HEK293 (cell line): Measurements from ENCODE around the gene HOXA4.
A peak's percentile ranks its signal among the peaks of the same experiment; 100 is the strongest.

ENCODE experiments used
- GFI1B ChIP-seq: fragments of 450-650 bp; formaldehyde crosslinking; IDR thresholded peaks from 2 replicates; pipeline ENCODE4 v1.5.1; 2016; ENCODE audit warnings: missing biosample characterization, missing genetic modification characterization
- OSR2 ChIP-seq: fragments of 450-650 bp; formaldehyde crosslinking; IDR thresholded peaks from 2 replicates; pipeline ENCODE4 v1.5.1; 2016; ENCODE audit warnings: missing biosample characterization, missing genetic modification characterization
- PRDM1 ChIP-seq: fragments of 450-650 bp; formaldehyde crosslinking; IDR thresholded peaks from 2 replicates; pipeline ENCODE4; 2016; ENCODE audit warnings: missing biosample characterization, missing genetic modification characterization
- REST ChIP-seq: fragments of 450-650 bp; formaldehyde crosslinking; IDR thresholded peaks from 2 replicates; pipeline ENCODE4 v1.5.1; 2016; ENCODE audit warnings: missing biosample characterization, missing genetic modification characterization
- ZBTB11 ChIP-seq: fragments of 450-650 bp; formaldehyde crosslinking; conservative IDR thresholded peaks from 2 replicates; pipeline ENCODE4 v1.5.1; 2016; ENCODE audit warnings: low read depth, missing biosample characterization, missing genetic modification characterization
- ZNF10 ChIP-seq: fragments of 450-650 bp; formaldehyde crosslinking; IDR thresholded peaks from 2 replicates; pipeline ENCODE4 v1.5.1; 2017; ENCODE audit warnings: missing biosample characterization, missing genetic modification characterization
- ZNF112 ChIP-seq: fragments of 450-650 bp; formaldehyde crosslinking; IDR thresholded peaks from 2 replicates; pipeline ENCODE4 v1.5.0; 2017; ENCODE audit warnings: missing biosample characterization, missing genetic modification characterization
- ZNF132 ChIP-seq: fragments of 450-650 bp; formaldehyde crosslinking; IDR thresholded peaks from 2 replicates; pipeline ENCODE4 v1.5.1; 2017; ENCODE audit warnings: missing biosample characterization, missing genetic modification characterization, borderline replicate concordance
- ZNF19 ChIP-seq: fragments of 450-650 bp; formaldehyde crosslinking; IDR thresholded peaks from 2 replicates; pipeline ENCODE4; 2016; ENCODE audit warnings: missing biosample characterization, missing genetic modification characterization, low read depth
- ZNF211 ChIP-seq: fragments of 450-650 bp; formaldehyde crosslinking; IDR thresholded peaks from 2 replicates; pipeline ENCODE4 v1.5.1; 2016; ENCODE audit warnings: low read depth, missing biosample characterization, missing genetic modification characterization
- ZNF221 ChIP-seq: fragments of 450-650 bp; formaldehyde crosslinking; IDR thresholded peaks from 2 replicates; pipeline ENCODE4 v1.5.1; 2017; ENCODE audit warnings: missing biosample characterization, missing genetic modification characterization, borderline replicate concordance
- ZNF239 ChIP-seq: fragments of 450-650 bp; formaldehyde crosslinking; IDR thresholded peaks from 2 replicates; pipeline ENCODE4 v1.5.1; 2016; ENCODE audit warnings: missing biosample characterization, missing genetic modification characterization
- ZNF248 ChIP-seq: fragments of 450-650 bp; formaldehyde crosslinking; IDR thresholded peaks from 2 replicates; pipeline ENCODE4 v1.5.1; 2017; ENCODE audit warnings: missing biosample characterization, missing genetic modification characterization
- ZNF266 ChIP-seq: fragments of 450-650 bp; formaldehyde crosslinking; IDR thresholded peaks from 2 replicates; pipeline ENCODE4 v1.5.1; 2016; ENCODE audit warnings: missing biosample characterization, missing genetic modification characterization, low read depth
- ZNF354C ChIP-seq: fragments of 450-650 bp; formaldehyde crosslinking; IDR thresholded peaks from 2 replicates; pipeline ENCODE4 v1.5.1; 2016; ENCODE audit warnings: missing biosample characterization, missing genetic modification characterization, low read depth, borderline replicate concordance
- ZNF362 ChIP-seq: fragments of 450-650 bp; formaldehyde crosslinking; IDR thresholded peaks from 2 replicates; pipeline ENCODE4 v1.5.1; 2016; ENCODE audit warnings: missing biosample characterization, missing genetic modification characterization
- ZNF416 ChIP-seq: fragments of 450-650 bp; formaldehyde crosslinking; IDR thresholded peaks from 2 replicates; pipeline ENCODE4 v1.5.1; 2016; ENCODE audit warnings: missing biosample characterization, missing genetic modification characterization
- ZNF621 ChIP-seq: fragments of 450-650 bp; formaldehyde crosslinking; IDR thresholded peaks from 2 replicates; pipeline ENCODE4 v1.5.1; 2017; ENCODE audit warnings: missing biosample characterization, missing genetic modification characterization
- TF ChIP-seq, protein P1 (sequence below): fragments of 450-650 bp; formaldehyde crosslinking; IDR thresholded peaks from 2 replicates; pipeline ENCODE4 v1.5.1; 2017; ENCODE audit warnings: missing biosample characterization, missing genetic modification characterization
- TF ChIP-seq, protein P2 (sequence below): IDR thresholded peaks from 2 replicates; pipeline ENCODE4 v1.6.1; 2011; ENCODE audit warnings: mild to moderate bottlenecking, low read depth, low read length, borderline replicate concordance
- TF ChIP-seq, protein P3 (sequence below): fragments of 450-650 bp; formaldehyde crosslinking; IDR thresholded peaks from 2 replicates; pipeline ENCODE4 v1.5.1; 2016; ENCODE audit warnings: missing biosample characterization, missing genetic modification characterization, borderline replicate concordance
- TF ChIP-seq, protein P4 (sequence below): fragments of 450-650 bp; formaldehyde crosslinking; IDR thresholded peaks from 2 replicates; pipeline ENCODE4 v1.5.1; 2016; ENCODE audit warnings: missing biosample characterization, missing genetic modification characterization

The HOXA4 gene

DNA sequence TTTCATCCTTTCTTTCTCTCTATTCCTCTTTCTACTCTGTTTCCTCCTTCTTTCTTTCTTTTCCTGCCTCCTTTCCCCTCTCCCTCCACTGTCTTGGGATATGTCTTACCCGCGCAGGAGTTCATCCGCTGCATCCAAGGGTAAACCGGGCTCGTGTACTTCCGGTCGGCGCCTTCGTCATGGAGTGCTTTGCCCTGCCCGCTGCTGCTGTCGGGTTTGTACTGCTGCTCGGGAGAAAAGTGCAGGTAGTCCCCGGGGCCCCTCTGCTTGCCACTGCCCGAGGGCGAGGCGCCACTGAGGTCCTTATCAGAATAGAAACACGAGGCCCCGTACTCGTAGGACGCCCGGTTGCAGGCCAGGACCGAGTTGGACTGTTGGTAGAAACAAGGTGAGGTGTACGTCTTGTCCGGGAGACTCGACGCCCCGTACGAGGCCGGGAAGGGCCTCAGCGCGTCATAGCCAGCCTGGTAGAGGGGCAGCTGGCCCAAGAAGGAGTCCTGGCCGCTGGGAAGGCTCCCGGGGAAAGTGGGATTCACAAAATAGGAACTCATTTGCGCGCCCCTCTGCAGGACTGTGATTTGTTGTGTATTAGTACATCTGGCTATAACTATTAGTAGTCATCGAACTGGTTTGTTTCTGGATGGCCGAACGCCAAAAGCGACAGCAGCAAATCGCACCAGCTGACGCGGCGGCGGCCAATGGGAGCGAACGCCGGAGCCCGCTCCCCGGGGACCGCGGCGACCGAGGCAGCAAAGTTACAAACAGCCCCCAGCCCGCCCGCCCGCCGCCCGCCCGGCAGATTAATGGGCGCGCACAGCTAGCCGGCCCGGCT is 16.9 kb upstream of the HOXA4 start, which contains the start of gene HOXA6 (continued):
- TF ChIP-seq REST (no peak), ZBTB11 (tag by site-specific recombination) (peak; percentile 75), GFI1B (tag by site-specific recombination) (0 out of 2 replicates have a peak, but pooled peaks have one; percentile 40), ZNF221 (no peak), ZNF266 (no peak), ZNF112 (tag by site-specific recombination) (no peak), ZNF239 (tag by site-specific recombination) (no peak), PRDM1 (tag by site-specific recombination) (no peak), ZNF211 (tag by site-specific recombination) (no peak), ZNF621 (tag by site-specific recombination) (no peak), OSR2 (no peak), ZNF132 (tag by site-specific recombination) (no peak), ZNF362 (no peak), ZNF416 (tag by site-specific recombination) (no peak), ZNF10 (tag by site-specific recombination) (0 out of 2 replicates have a peak, but pooled peaks have one; percentile 23), ZNF248 (tag by site-specific recombination) (no peak), ZNF354C (no peak), ZNF19 (tag by site-specific recombination) (no peak)
- TF ChIP-seq, protein P1, sequence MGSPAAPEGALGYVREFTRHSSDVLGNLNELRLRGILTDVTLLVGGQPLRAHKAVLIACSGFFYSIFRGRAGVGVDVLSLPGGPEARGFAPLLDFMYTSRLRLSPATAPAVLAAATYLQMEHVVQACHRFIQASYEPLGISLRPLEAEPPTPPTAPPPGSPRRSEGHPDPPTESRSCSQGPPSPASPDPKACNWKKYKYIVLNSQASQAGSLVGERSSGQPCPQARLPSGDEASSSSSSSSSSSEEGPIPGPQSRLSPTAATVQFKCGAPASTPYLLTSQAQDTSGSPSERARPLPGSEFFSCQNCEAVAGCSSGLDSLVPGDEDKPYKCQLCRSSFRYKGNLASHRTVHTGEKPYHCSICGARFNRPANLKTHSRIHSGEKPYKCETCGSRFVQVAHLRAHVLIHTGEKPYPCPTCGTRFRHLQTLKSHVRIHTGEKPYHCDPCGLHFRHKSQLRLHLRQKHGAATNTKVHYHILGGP (tag by site-specific recombination): no peak
- TF ChIP-seq, protein P2, sequence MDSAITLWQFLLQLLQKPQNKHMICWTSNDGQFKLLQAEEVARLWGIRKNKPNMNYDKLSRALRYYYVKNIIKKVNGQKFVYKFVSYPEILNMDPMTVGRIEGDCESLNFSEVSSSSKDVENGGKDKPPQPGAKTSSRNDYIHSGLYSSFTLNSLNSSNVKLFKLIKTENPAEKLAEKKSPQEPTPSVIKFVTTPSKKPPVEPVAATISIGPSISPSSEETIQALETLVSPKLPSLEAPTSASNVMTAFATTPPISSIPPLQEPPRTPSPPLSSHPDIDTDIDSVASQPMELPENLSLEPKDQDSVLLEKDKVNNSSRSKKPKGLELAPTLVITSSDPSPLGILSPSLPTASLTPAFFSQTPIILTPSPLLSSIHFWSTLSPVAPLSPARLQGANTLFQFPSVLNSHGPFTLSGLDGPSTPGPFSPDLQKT: no peak
- TF ChIP-seq, protein P3, sequence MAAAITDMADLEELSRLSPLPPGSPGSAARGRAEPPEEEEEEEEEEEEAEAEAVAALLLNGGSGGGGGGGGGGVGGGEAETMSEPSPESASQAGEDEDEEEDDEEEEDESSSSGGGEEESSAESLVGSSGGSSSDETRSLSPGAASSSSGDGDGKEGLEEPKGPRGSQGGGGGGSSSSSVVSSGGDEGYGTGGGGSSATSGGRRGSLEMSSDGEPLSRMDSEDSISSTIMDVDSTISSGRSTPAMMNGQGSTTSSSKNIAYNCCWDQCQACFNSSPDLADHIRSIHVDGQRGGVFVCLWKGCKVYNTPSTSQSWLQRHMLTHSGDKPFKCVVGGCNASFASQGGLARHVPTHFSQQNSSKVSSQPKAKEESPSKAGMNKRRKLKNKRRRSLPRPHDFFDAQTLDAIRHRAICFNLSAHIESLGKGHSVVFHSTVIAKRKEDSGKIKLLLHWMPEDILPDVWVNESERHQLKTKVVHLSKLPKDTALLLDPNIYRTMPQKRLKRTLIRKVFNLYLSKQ (tag by site-specific recombination): no peak
- TF ChIP-seq, protein P4, sequence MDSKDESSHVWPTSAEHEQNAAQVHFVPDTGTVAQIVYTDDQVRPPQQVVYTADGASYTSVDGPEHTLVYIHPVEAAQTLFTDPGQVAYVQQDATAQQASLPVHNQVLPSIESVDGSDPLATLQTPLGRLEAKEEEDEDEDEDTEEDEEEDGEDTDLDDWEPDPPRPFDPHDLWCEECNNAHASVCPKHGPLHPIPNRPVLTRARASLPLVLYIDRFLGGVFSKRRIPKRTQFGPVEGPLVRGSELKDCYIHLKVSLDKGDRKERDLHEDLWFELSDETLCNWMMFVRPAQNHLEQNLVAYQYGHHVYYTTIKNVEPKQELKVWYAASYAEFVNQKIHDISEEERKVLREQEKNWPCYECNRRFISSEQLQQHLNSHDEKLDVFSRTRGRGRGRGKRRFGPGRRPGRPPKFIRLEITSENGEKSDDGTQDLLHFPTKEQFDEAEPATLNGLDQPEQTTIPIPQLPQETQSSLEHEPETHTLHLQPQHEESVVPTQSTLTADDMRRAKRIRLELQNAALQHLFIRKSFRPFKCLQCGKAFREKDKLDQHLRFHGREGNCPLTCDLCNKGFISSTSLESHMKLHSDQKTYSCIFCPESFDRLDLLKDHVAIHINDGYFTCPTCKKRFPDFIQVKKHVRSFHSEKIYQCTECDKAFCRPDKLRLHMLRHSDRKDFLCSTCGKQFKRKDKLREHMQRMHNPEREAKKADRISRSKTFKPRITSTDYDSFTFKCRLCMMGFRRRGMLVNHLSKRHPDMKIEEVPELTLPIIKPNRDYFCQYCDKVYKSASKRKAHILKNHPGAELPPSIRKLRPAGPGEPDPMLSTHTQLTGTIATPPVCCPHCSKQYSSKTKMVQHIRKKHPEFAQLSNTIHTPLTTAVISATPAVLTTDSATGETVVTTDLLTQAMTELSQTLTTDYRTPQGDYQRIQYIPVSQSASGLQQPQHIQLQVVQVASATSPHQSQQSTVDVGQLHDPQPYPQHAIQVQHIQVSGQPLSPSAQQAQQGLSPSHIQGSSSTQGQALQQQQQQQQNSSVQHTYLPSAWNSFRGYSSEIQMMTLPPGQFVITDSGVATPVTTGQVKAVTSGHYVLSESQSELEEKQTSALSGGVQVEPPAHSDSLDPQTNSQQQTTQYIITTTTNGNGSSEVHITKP (tag by site-specific recombination): no peak; the same call in 1 of the 2 replicates
